ENCODE data around the gene AGO4.

Gene AGO4

GRCh38 chr1:35894656-35895055 lies 86.8 kb downstream of the AGO4 start:
- no peak overlapping the region for H3K4me3 ChIP-seq (ENCODE audit: low read depth, low read length)
- CTCF ChIA-PET = interaction anchor here (0.7 to 1.4 kb wide), 2 partner anchors 12 to 22 kb away, joined by 3 to 4 read pairs; no protein-coding TSS in a partner anchor

GRCh38 chr1:35899941-35900340 lies 92.1 kb downstream of the AGO4 start:
- POLR2A ChIA-PET = no interaction called here
- CTCF ChIA-PET = interaction anchor here (0.6 kb wide), 1 partner anchor 17 kb away, joined by 4 read pairs; the partner anchor contains the start of gene AGO1

More at GRCh38 chr1:35894656-35895055, 86.8 kb downstream of the AGO4 start:
- no peak for DNase-seq (ENCODE audit: low read depth, low spot score)
- TF ChIP-seq CTCF (IDR thresholded peaks at IDR 0.05; ENCODE audit: insufficient read depth, low read length, missing control alignments) = no peak
- POLR2A ChIA-PET = no interaction called here

GRCh38 chr1:35901235-35901634 lies 93.4 kb downstream of the AGO4 start:
- no peak for TF ChIP-seq CTCF (IDR thresholded peaks at IDR 0.05; ENCODE audit: insufficient read depth, low read length, missing control alignments)
- ChIA-PET POLR2A (no interaction called here), CTCF (interaction anchor here (1.4 to 1.6 kb wide), 2 partner anchors 18 to 21 kb away, joined by 3 to 4 read pairs; partner anchors contain the start of gene AGO1)
- DNase-seq (ENCODE audit: low read depth, low spot score) = no peak
- H3K4me3 ChIP-seq (ENCODE audit: low read depth, low read length) = no peak overlapping the region

More at GRCh38 chr1:35899941-35900340, 92.1 kb downstream of the AGO4 start:
- H3K4me3 ChIP-seq (ENCODE audit: low read depth, low read length) = no peak overlapping the region
- TF ChIP-seq CTCF (IDR thresholded peaks at IDR 0.05; ENCODE audit: insufficient read depth, low read length, missing control alignments) = no peak
- DNase-seq (ENCODE audit: low read depth, low spot score) = no peak

DNA sequence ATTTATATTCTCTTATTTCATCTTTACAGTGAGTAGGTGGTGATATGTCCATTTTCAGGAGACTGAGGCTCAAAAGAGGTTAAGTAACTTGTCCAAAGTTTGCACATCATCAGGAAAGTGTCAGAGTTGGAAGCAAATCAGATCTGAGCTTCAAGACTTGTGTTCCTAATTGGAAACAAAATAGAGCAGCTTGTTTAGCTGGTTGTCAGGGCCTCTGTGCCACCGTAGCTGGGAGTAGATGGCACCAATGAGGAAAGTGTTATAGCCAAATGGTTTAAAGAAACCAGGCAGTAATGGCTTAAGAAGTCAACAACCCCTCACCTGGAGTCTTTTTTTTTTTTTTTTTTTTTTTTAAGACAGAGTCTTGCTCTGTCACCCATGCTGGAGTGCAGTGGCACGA lies 94.9 kb downstream of the AGO4 start:
- ChIA-PET POLR2A (no interaction called here), CTCF (interaction anchor here (1.2 kb wide), 1 partner anchor 21 kb away, joined by 3 read pairs; no protein-coding TSS in a partner anchor)
- TF ChIP-seq CTCF (IDR thresholded peaks at IDR 0.05; ENCODE audit: insufficient read depth, low read length, missing control alignments) = no peak
- no peak for DNase-seq (ENCODE audit: low read depth, low spot score)
- no peak overlapping the region for H3K4me3 ChIP-seq (ENCODE audit: low read depth, low read length)
